IPS-15b (cell line): ENCODE measurements around the gene PSMC3.

Experiments
- H3K27me3 ChIP-seq: one replicate; pipeline ENCODE4 v1.6.1; 2013; ENCODE audit warnings: low read length; ENCODE audit not compliant: control insufficient read depth, insufficient read depth
- H3K36me3 ChIP-seq: one replicate; pipeline ENCODE4 v1.6.1; 2013; ENCODE audit warnings: low read length; ENCODE audit not compliant: control insufficient read depth, insufficient read depth
- H3K4me1 ChIP-seq: one replicate; pipeline ENCODE4 v1.6.1; 2013; ENCODE audit warnings: mild to moderate bottlenecking, low read length; ENCODE audit not compliant: control insufficient read depth, insufficient read depth
- H3K4me3 ChIP-seq: one replicate; pipeline ENCODE4 v1.5.1; 2013; ENCODE audit warnings: low read depth, low read length
- H3K9ac ChIP-seq: one replicate; pipeline ENCODE4 v1.6.1; 2013; ENCODE audit warnings: low read depth, mild to moderate bottlenecking, low read length
- H3K9me3 ChIP-seq: one replicate; pipeline ENCODE4 v1.6.1; 2013; ENCODE audit warnings: mild to moderate bottlenecking, low read length; ENCODE audit not compliant: control insufficient read depth, insufficient read depth

The PSMC3 gene

GRCh38 chr11:47375546-47376085, 50.6 kb downstream of the PSMC3 start:
- H3K9me3 ChIP-seq: no peaks in the 10 kb centered on the region
- H3K36me3 ChIP-seq: no peaks in the 10 kb centered on the region
- peaks cover 2% of the 10 kb centered on the region for H3K4me1 ChIP-seq
- H3K4me3 ChIP-seq: no peak overlapping the region
- H3K27me3 ChIP-seq: no peaks in the 10 kb centered on the region
- no peak overlapping the region for H3K9ac ChIP-seq

GRCh38 chr11:47375020-47375419, 51.2 kb downstream of the PSMC3 start:
- Histone ChIP-seq H3K4me1 (peaks cover 2% of the 10 kb centered on the region), H3K27me3 (no peaks in the 10 kb centered on the region), H3K4me3 (no peak overlapping the region), H3K9me3 (no peaks in the 10 kb centered on the region), H3K9ac (no peak overlapping the region), H3K36me3 (no peaks in the 10 kb centered on the region)

GRCh38 chr11:47374720-47375019, 51.6 kb downstream of the PSMC3 start:
- peaks cover 2% of the 10 kb centered on the region for H3K4me1 ChIP-seq
- no peak overlapping the region for H3K9ac ChIP-seq
- no peaks in the 10 kb centered on the region for H3K36me3 ChIP-seq
- no peaks in the 10 kb centered on the region for H3K9me3 ChIP-seq
- no peaks in the 10 kb centered on the region for H3K27me3 ChIP-seq
- H3K4me3 ChIP-seq: no peak overlapping the region

- Histone ChIP-seq H3K4me3 (no peak overlapping the region), H3K4me1 (peaks cover 2% of the 10 kb centered on the region), H3K9me3 (no peaks in the 10 kb centered on the region), H3K9ac (no peak overlapping the region), H3K27me3 (no peaks in the 10 kb centered on the region), H3K36me3 (no peaks in the 10 kb centered on the region)
Measured at GRCh38 chr11:47373876-47374719, 52.1 kb downstream of the PSMC3 start.

- H3K36me3 ChIP-seq: no peaks in the 10 kb centered on the region
Measured at GRCh38 chr11:47372422-47372821, 53.8 kb downstream of the PSMC3 start.

GRCh38 chr11:47369676-47370075, 56.6 kb downstream of the PSMC3 start:
- Histone ChIP-seq H3K9me3 (no peaks in the 10 kb centered on the region), H3K36me3 (no peaks in the 10 kb centered on the region), H3K9ac (no peak overlapping the region), H3K4me1 (no peaks in the 10 kb centered on the region), H3K4me3 (no peak overlapping the region), H3K27me3 (no peaks in the 10 kb centered on the region)

More at GRCh38 chr11:47372422-47372821, 53.8 kb downstream of the PSMC3 start:
- Histone ChIP-seq H3K4me1 (no peaks in the 10 kb centered on the region), H3K9ac (no peak overlapping the region), H3K9me3 (no peaks in the 10 kb centered on the region), H3K4me3 (no peak overlapping the region), H3K27me3 (no peaks in the 10 kb centered on the region)
